RWPE2 (cell line): ENCODE data around the gene WDR20.
"Not testable (repeated sequence)": the region's sequence is repeated elsewhere in the genome, so short reads cannot be mapped to it uniquely, and the experiment has no call there.

Experiments used
- ATAC-seq: fragments of 200-7000 bp; cut with Tn5 transposase; 3 replicates; pipeline ENCODE4 v1.9.1; 2021; ENCODE audit warnings: low read depth
- DNase-seq: peaks from one replicate; pipeline ENCODE4 v3.0.0-alpha.2; 2020; ENCODE audit warnings: low spot score
- H3K27ac ChIP-seq: fragments of 450-650 bp; 2 replicates; pipeline ENCODE4 v1.5.1; 2017; ENCODE audit warnings: mild to moderate bottlenecking; ENCODE audit not compliant: poor library complexity, severe bottlenecking
- H3K27me3 ChIP-seq: fragments of 250-450 bp; sonication (Bioruptor Pico); 2 replicates; pipeline ENCODE4 v1.5.1; 2021; ENCODE audit warnings: mild to moderate bottlenecking, moderate library complexity; ENCODE audit not compliant: insufficient read depth, poor library complexity, severe bottlenecking
- H3K36me3 ChIP-seq: fragments of 250-450 bp; sonication (Bioruptor Pico); 2 replicates; pipeline ENCODE4 v1.5.1; 2020; ENCODE audit warnings: low read depth, mild to moderate bottlenecking, moderate library complexity
- H3K4me1 ChIP-seq: fragments of 250-450 bp; sonication (Bioruptor Pico); 2 replicates; pipeline ENCODE4 v1.5.1; 2021; ENCODE audit warnings: mild to moderate bottlenecking, moderate library complexity; ENCODE audit not compliant: insufficient read depth, poor library complexity, severe bottlenecking
- H3K4me3 ChIP-seq: fragments of 250-450 bp; sonication (Bioruptor Pico); 2 replicates; pipeline ENCODE4 v1.5.1; 2021; ENCODE audit warnings: mild to moderate bottlenecking, moderate library complexity; ENCODE audit not compliant: severe bottlenecking
- H3K9me3 ChIP-seq: fragments of 250-450 bp; sonication (Bioruptor Pico); 2 replicates; pipeline ENCODE4 v1.5.1; 2021; ENCODE audit warnings: mild to moderate bottlenecking, moderate library complexity; ENCODE audit not compliant: severe bottlenecking
- CTCF ChIP-seq: fragments of 450-650 bp; IDR thresholded peaks from one replicate; pipeline ENCODE4 v1.5.1; 2017; ENCODE audit warnings: mild to moderate bottlenecking, moderate library complexity; ENCODE audit not compliant: poor library complexity, severe bottlenecking

Gene WDR20

GRCh38 chr14:102241147-102241546 lies 101.5 kb downstream of the WDR20 start:
- H3K4me3 ChIP-seq, result no peak overlapping the region
- no peak for TF ChIP-seq CTCF
- no peaks in the 10 kb centered on the region for H3K36me3 ChIP-seq
- no peaks in the 10 kb centered on the region for H3K9me3 ChIP-seq
- no peaks in the 10 kb centered on the region for H3K4me1 ChIP-seq
- ATAC-seq, result no peak
- no peak overlapping the region for H3K27ac ChIP-seq
- no peaks in the 10 kb centered on the region for H3K27me3 ChIP-seq
- DNase-seq, result no peak

- DNase-seq, H3K9me3 ChIP-seq, H3K4me3 ChIP-seq, H3K27me3 ChIP-seq, H3K36me3 ChIP-seq, H3K4me1 ChIP-seq, ATAC-seq, H3K27ac ChIP-seq: not testable (repeated sequence)
Observed at GRCh38 chr14:102243795-102244194, 104.1 kb downstream of the WDR20 start.

- Histone ChIP-seq H3K36me3 (no peaks in the 10 kb centered on the region; the same call in 1 of the 2 replicates), H3K27me3 (no peaks in the 10 kb centered on the region), H3K4me1 (no peaks in the 10 kb centered on the region), H3K9me3 (no peaks in the 10 kb centered on the region), H3K27ac (no peak overlapping the region), H3K4me3 (no peak overlapping the region)
- DNase-seq (no peak), ATAC-seq (no peak)
- TF ChIP-seq CTCF, result no peak
Observed at GRCh38 chr14:102246071-102246470, 106.4 kb downstream of the WDR20 start.

- ATAC-seq, result no peak
- Histone ChIP-seq H3K36me3 (peaks cover under 1% of the 10 kb centered on the region; the same call in 1 of the 2 replicates), H3K27ac (no peak overlapping the region), H3K27me3 (no peaks in the 10 kb centered on the region), H3K4me3 (no peak overlapping the region), H3K9me3 (no peaks in the 10 kb centered on the region), H3K4me1 (no peaks in the 10 kb centered on the region)
- TF ChIP-seq CTCF, result no peak
- DNase-seq, result no peak
Observed at GRCh38 chr14:102248121-102248520, 108.4 kb downstream of the WDR20 start.

- H3K27me3 ChIP-seq, result no peaks in the 10 kb centered on the region
- H3K36me3 ChIP-seq, result peaks cover 3% of the 10 kb centered on the region; the same call in 1 of the 2 replicates
- ATAC-seq (no peak), DNase-seq (no peak)
- no peak overlapping the region for H3K27ac ChIP-seq
- H3K4me3 ChIP-seq, result no peak overlapping the region
- H3K4me1 ChIP-seq, result no peaks in the 10 kb centered on the region
- no peak for TF ChIP-seq CTCF
- no peaks in the 10 kb centered on the region for H3K9me3 ChIP-seq
Observed at GRCh38 chr14:102249041-102249440, 109.3 kb downstream of the WDR20 start.
